CD4-positive, alpha-beta T cell treated with Interleukin-17A for 1 hour (primary cell): Measurements from ENCODE around the gene CADPS2.
"Not testable (repeated sequence)": the region's sequence is repeated elsewhere in the genome, so short reads cannot be mapped to it uniquely, and the experiment has no call there.

ENCODE experiments used
- DNase-seq: peaks from one replicate; pipeline ENCODE4 v3.0.0-alpha.2; 2020

Gene CADPS2

GRCh38 chr7:122849322-122849956, 36.8 kb downstream of the CADPS2 start:
- no peak for DNase-seq

DNA sequence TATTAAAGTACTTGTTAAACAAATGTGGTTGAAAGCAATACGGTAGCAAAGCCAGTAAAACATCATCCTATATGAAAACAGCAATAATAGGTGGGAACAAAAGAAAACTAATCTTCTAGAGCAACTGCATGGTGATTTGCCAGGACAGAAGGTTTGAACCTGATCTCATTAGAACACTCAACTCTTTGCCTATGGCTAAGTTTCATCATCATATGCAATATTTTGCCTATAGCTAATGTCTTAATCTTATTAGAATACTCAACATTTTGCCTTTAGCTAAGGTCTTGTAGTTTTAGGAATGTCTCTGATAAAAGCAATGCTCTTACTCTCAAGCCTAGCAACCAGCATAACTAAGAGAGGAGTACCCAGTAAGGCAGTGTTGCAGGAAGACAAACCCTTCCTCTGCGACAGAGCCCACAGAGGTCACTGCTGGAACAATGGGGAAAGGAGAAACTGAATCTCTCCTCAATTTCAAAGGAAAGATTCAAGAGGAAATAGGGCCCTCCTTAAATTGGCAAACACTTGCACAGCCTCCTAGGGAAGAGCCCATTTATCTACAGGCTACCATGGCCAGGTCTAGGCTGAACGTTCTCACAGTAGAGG, 38.3 kb downstream of the CADPS2 start:
- no peak for DNase-seq

GRCh38 chr7:122846591-122846990, 39.7 kb downstream of the CADPS2 start:
- no peak for DNase-seq

- no peak for DNase-seq
These were observed 41.0 kb downstream of the CADPS2 start for GRCh38 chr7:122845286-122845685.

GRCh38 chr7:122844191-122844988, 41.9 kb downstream of the CADPS2 start:
- no peak for DNase-seq

- no peak for DNase-seq
These were observed 43.3 kb downstream of the CADPS2 start for GRCh38 chr7:122842971-122843370.

GRCh38 chr7:122836286-122836685, 50.0 kb downstream of the CADPS2 start:
- DNase-seq: not testable (repeated sequence)

GRCh38 chr7:122834571-122834942, 51.7 kb downstream of the CADPS2 start:
- not testable (repeated sequence) for DNase-seq

DNA sequence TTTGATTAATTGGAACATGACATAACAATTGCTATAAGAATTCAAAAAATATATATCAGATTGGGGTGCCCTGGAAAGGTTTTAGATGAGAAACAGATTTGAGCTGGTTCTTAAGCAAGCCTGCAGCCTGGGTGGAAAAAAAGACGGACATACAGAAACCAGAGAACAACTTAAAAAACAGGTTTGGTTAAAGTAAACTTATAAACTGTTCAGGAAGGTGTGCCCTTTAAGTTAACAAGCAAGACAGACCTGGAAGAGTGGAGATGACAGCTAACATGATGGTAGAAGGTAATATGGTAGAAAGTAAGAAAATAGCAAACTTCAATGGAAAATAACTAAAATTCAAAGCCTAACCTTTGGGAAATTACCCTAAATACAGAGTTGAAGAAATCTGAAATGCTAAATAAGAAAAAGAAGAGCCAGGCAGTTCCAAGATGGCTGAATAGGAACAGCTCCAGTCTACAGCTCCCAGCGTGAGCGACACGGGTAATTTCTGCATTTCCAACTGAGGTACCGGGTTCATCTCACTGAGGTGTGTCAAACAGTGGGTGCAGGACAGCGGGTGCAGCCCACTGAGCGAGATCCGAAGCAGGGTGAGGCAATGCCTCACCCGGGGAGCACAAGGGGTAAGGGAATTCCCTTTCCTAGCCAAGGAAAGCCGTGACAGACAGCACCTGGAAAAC, 52.2 kb downstream of the CADPS2 start:
- DNase-seq: no peak

- no peak for DNase-seq
These were observed 54.8 kb downstream of the CADPS2 start for GRCh38 chr7:122831436-122831835.

DNA sequence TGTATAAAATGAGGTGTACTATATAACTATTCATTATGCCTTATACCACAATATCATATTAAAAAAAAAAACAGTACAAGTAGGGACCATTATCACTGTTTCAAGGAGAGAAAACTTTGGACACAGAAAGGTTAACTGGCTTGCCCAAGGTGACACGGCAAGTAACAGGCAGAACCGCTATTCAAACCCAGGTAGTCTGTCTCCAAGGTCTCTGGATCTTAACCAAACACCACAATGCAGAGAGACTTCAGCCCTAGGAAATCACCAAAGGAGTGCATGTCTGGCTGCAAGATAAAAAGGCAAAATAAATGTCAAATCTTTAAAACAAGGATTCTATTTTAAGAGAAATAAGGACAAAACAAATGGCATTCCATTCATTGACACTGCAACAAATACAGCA, 56.3 kb downstream of the CADPS2 start:
- DNase-seq: no peak

GRCh38 chr7:122827763-122828162, 58.5 kb downstream of the CADPS2 start:
- DNase-seq: no peak

DNA sequence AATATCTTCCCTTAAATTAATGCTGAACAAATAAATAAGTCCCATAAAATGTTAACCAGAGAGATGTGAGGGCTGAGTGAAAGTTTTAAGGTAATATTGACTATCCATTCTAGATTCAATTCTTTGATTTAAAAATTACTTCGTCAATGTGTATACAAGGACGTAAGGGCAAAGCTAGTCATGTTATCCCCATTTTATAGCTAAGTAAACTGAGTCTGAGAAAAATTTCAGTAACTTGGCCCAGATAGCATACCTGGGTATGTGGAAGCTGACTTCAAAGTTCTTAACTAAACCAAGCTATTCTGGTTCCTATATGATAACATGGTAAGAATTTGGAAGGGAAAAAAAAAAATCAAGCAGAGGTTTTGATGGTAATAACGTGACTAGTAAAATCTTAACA, 72.4 kb downstream of the CADPS2 start:
- no peak for DNase-seq

GRCh38 chr7:122803851-122804250, 82.4 kb downstream of the CADPS2 start:
- no peak for DNase-seq

- no peak for DNase-seq
These were observed 82.9 kb downstream of the CADPS2 start for GRCh38 chr7:122803323-122803722.

DNA sequence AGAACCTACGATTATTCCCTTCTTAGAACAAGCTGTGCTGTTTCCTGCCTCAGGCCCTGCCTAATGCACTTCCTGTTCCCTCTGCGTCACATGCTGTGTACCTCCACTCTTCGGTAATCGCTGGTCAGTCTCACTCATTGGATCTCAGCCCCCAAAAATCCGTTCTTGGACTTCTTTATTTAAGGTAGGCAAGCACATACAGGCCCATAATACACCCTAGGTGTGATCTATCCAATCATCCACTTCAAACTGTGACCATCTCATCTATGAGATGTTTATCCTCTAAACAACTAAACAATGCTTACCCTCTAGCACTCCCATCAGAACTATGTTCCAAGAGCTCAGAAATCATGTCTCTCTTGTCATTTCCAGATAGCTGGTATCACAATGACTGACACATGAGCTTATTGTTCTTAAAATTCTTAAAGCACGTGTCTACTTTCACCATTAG, 83.9 kb downstream of the CADPS2 start:
- no peak for DNase-seq

DNA sequence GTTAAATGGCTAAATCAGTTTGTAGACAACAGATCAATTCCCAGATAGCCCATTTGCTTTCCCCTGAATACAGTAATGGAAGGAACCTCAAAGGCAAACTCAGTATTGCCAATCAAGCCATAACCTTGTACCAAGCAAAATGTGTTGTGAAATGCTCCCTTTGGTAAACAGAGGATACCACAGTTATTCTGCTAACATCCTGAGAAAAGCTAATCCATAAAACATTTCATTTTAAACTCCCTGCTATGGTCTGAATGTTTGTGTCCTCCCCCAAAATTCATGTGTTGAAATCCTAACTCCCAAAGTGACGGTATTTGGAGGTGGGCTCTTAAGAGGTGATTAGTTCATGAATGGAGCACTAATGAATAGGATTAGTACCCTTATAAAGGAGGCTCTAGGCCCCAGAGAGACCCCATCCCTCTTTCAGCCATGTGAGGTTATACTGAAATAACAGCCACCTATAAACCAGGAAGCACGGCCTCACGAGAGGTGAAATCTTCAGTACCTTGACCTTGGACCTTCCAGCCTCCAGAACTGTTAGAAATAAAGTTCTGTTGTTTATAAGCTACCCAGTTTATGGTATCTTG, 94.2 kb downstream of the CADPS2 start:
- no peak for DNase-seq

GRCh38 chr7:122790591-122790990, 95.7 kb downstream of the CADPS2 start:
- no peak for DNase-seq

DNA sequence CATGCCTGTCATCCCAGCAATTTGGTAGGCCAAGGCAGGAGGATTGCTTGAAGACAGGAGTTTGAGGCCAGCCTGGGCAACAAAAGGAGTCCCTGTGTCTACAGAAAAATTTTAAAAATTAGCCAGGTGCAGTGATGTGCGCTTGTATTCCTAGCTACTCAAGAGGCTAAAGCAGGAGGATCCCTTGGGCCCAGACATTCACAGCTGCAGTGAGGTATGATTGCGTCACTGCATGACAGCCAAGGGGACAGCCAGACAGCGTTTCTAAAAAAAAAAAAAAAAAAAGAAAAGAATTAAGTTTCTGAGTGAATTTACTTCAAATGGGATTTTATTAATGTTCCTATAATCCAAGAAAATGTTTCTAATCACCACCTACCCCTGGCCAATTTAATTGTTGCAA, 96.1 kb downstream of the CADPS2 start:
- no peak for DNase-seq

DNA sequence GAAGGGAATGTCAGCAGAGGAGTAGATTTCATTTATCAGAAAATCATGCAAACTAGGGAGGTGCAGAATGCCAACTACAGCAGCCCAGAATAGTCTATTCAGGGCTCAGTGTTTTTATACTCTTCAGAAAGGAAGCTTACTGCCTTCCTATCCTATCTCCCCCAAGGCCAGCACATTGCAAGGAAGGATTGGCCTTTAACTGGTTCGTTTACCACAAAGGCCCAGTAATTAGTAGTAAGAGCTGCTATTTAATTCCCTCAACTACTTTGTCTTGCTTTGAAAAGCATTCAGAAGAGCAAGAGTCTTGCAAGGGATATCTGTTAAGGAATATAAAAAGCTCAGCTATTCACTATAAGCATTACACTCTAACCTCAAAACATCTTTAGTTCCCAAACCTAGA, 97.1 kb downstream of the CADPS2 start:
- DNase-seq: no peak

- no peak for DNase-seq
These were observed 115.4 kb downstream of the CADPS2 start for GRCh38 chr7:122770686-122771335.

DNA sequence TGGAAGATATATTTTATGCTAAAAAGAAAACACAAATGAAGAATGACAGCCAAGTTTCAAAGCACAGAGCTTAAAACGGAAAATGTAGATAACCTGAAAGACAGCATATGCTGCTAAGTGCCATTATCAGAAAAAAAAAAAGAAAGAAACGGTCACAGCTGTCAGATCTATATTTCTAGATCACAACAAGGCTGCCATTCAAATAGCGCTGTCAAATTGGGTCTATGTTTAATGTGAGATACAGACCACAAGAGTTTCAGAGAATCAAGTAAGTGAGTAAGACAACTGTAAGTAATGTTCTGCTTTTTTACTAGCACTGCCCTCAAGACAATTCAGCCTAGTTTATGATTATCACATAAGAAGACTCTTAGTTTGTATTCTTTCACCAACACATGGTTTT, 117.4 kb downstream of the CADPS2 start:
- no peak for DNase-seq

DNA sequence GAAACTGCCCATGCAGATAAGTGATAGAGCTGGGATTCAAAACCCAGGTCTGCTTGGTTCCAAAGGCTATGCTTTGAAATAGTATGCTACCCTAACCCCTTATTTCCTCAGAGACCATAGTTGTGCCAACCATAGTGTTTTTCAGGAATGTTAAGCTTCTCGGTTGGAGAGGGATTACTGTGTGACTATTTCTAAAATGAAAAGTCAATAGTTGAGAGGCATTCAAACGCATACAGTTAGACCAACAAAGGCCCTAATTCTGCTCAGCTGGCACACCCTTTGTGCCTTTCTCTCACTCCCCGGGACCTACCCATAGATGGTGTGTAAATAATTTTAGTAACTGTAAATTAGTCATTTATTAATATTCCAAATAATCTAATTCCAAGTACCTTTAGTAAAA, 118.9 kb downstream of the CADPS2 start:
- no peak for DNase-seq
